HepG2 (cell line): ENCODE data around the gene CCDC38. TPM values are rescaled to one million over a fixed set of nuclear protein-coding genes. Genes with fewer than 3 reads are reported as not detected.

ENCODE experiments used
- DDIT3 ChIP-seq: sonication (generic); formaldehyde crosslinking; IDR thresholded peaks from 2 replicates; pipeline ENCODE4 v1.4.0; 2020; ENCODE audit warnings: mild to moderate bottlenecking, missing genetic modification reagents
- EEA1 ChIP-seq: sonication (generic); formaldehyde crosslinking; IDR thresholded peaks from 2 replicates; pipeline ENCODE4 v1.5.1; 2020; ENCODE audit warnings: mild to moderate bottlenecking, missing genetic modification reagents, borderline replicate concordance
- GATA4 ChIP-seq: sonication (generic); IDR thresholded peaks from 2 replicates; pipeline ENCODE4 v1.6.1; 2016; ENCODE audit warnings: antibody characterized with exemption, low read depth, borderline replicate concordance
- JUND ChIP-seq: sonication (generic); formaldehyde crosslinking; IDR thresholded peaks from 2 replicates; pipeline ENCODE4 v1.8.0; 2022; ENCODE audit warnings: mild to moderate bottlenecking, missing genetic modification reagents
- KDM2A ChIP-seq: sonication (generic); formaldehyde crosslinking; IDR thresholded peaks from 2 replicates; pipeline ENCODE4 v1.4.0; 2020; ENCODE audit warnings: low read depth, missing genetic modification reagents, borderline replicate concordance
- NFATC3 ChIP-seq: sonication (generic); formaldehyde crosslinking; IDR thresholded peaks from 2 replicates; pipeline ENCODE4 v1.5.1; 2020; ENCODE audit warnings: mild to moderate bottlenecking, missing genetic modification reagents
- NFKBIZ ChIP-seq: IDR thresholded peaks from 2 replicates; pipeline ENCODE4 v1.6.1; 2018; ENCODE audit warnings: missing genetic modification reagents, missing compliant biosample characterization
- RCOR2 ChIP-seq: IDR thresholded peaks from 2 replicates; pipeline ENCODE4 v1.6.1; 2016; ENCODE audit warnings: missing biosample characterization, missing genetic modification reagents
- RXRA ChIP-seq: sonication (generic); formaldehyde crosslinking; IDR thresholded peaks from 2 replicates; pipeline ENCODE4 v1.5.1; 2020; ENCODE audit warnings: missing genetic modification reagents
- STAT6 ChIP-seq: sonication (generic); formaldehyde crosslinking; IDR thresholded peaks from 2 replicates; pipeline ENCODE4 v1.4.0; 2020; ENCODE audit warnings: missing genetic modification reagents, mild to moderate bottlenecking, borderline replicate concordance
- TBP ChIP-seq: sonication (generic); formaldehyde crosslinking; IDR thresholded peaks from 2 replicates; pipeline ENCODE4 v1.5.0; 2020; ENCODE audit warnings: missing genetic modification reagents
- TEAD3 ChIP-seq: optimal IDR thresholded peaks from 2 replicates; pipeline ENCODE3; 2016; ENCODE audit warnings: borderline replicate concordance
- TGIF2 ChIP-seq: IDR thresholded peaks from 2 replicates; pipeline ENCODE4 v1.6.1; 2016; ENCODE audit warnings: control low read depth, missing compliant biosample characterization
- ZBTB7A ChIP-seq: sonication (generic); formaldehyde crosslinking; IDR thresholded peaks from 2 replicates; pipeline ENCODE4 v1.8.0; 2022; ENCODE audit warnings: mild to moderate bottlenecking, missing genetic modification reagents
- ZNF235 ChIP-seq: sonication (generic); formaldehyde crosslinking; IDR thresholded peaks from 2 replicates; pipeline ENCODE4 v1.8.1; 2023; ENCODE audit warnings: mild to moderate bottlenecking, missing genetic modification reagents, borderline replicate concordance
- ZNF264 ChIP-seq: sonication (generic); formaldehyde crosslinking; IDR thresholded peaks from 2 replicates; pipeline ENCODE4 v1.4.0; 2020; ENCODE audit warnings: missing genetic modification reagents
- ZNF382 ChIP-seq: sonication (generic); formaldehyde crosslinking; IDR thresholded peaks from 2 replicates; pipeline ENCODE4 v1.5.0; 2020; ENCODE audit warnings: missing genetic modification reagents, mild to moderate bottlenecking, borderline replicate concordance
- ZNF547 ChIP-seq: sonication (generic); formaldehyde crosslinking; IDR thresholded peaks from 2 replicates; pipeline ENCODE4 v1.5.1; 2020; ENCODE audit warnings: mild to moderate bottlenecking, missing genetic modification reagents
- polyA plus RNA-seq, 8 experiments: library from polyadenylated mRNA; depleted of rRNA in 3 of 8; stranded (reverse) in 7 of 8; unstranded in 1 of 8; fragments of >200 nt; fragmentation: Illumina TruSeq in 4 of 8; extraction: Trizol in 4 of 8; gene quantifications; 2 replicates each; pipeline versions ENCODE4 v1.2.1 to v1.2.3, GENCODE V29; 2011 to 2016; ENCODE audit warnings: low read depth in 4 of 8, missing spikeins in 1 of 8, mixed read lengths in 1 of 8; ENCODE audit not compliant: insufficient read depth in 1 of 8
- total RNA-seq, 5 experiments: library from RNA; depleted of rRNA; stranded (reverse); fragments of >200 nt; fragmentation: Illumina TruSeq; extraction: Trizol; gene quantifications; 2 replicates each; pipeline ENCODE4 v1.2.3, GENCODE V29; 2016; ENCODE audit warnings: low read depth in 1 of 5
- TF ChIP-seq, protein P1 (sequence below): sonication (generic); formaldehyde crosslinking; IDR thresholded peaks from 2 replicates; pipeline ENCODE4 v1.4.0; 2020; ENCODE audit warnings: missing genetic modification reagents, low read depth, mild to moderate bottlenecking, borderline replicate concordance
- TF ChIP-seq, protein P2 (sequence below): sonication (generic); formaldehyde crosslinking; IDR thresholded peaks from 2 replicates; pipeline ENCODE4 v1.4.0; 2020; ENCODE audit warnings: missing genetic modification reagents, borderline replicate concordance
- TF ChIP-seq, protein P3 (sequence below): sonication (generic); formaldehyde crosslinking; IDR thresholded peaks from 2 replicates; pipeline ENCODE4 v1.5.1; 2020; ENCODE audit warnings: mild to moderate bottlenecking, missing genetic modification reagents, borderline replicate concordance

Gene CCDC38
- total and polyA plus RNA-seq, 2 of the 13 experiments (the other 11 are each of a cell fraction or from before 2014, with no cell fraction given), result 0.24 to 0.32 TPM

GRCh38 chr12:95976416-95976832 is 34.0 kb upstream of the CCDC38 start (continued):
- TF ChIP-seq STAT6 (0 out of 2 replicates have a peak, but pooled peaks have one; percentile 38), ZBTB7A (CRISPR knock-in tag) (no peak), EEA1 (CRISPR knock-in tag) (no peak), DDIT3 (CRISPR knock-in tag) (no peak), NFKBIZ (0 out of 2 replicates have a peak, but pooled peaks have one; percentile 50), ZNF547 (CRISPR knock-in tag) (no peak), KDM2A (CRISPR knock-in tag) (peak; percentile 36; the same call in 1 of the 2 replicates), ZNF235 (no peak), JUND (CRISPR knock-in tag) (peak; percentile 48; the same call in 1 of the 2 replicates), NFATC3 (no peak), ZNF382 (CRISPR knock-in tag) (no peak), TGIF2 (CRISPR knock-in tag) (no peak), ZNF264 (CRISPR knock-in tag) (peak; percentile 60), TEAD3 (peak; percentile 43), RXRA (CRISPR knock-in tag) (peak; percentile 87), GATA4 (no peak; the same call in 1 of the 2 replicates), TBP (CRISPR knock-in tag) (no peak), RCOR2 (CRISPR knock-in tag) (no peak; the same call in 1 of the 2 replicates)
- TF ChIP-seq, protein P1, sequence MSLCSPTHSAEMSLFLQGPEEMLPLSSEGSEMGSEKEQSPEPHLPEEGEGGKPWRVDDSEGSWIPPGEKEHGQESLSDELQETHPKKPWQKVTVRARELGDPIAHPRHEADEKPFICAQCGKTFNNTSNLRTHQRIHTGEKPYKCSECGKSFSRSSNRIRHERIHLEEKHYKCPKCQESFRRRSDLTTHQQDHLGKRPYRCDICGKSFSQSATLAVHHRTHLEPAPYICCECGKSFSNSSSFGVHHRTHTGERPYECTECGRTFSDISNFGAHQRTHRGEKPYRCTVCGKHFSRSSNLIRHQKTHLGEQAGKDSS (CRISPR knock-in tag), result no peak
- TF ChIP-seq, protein P2, sequence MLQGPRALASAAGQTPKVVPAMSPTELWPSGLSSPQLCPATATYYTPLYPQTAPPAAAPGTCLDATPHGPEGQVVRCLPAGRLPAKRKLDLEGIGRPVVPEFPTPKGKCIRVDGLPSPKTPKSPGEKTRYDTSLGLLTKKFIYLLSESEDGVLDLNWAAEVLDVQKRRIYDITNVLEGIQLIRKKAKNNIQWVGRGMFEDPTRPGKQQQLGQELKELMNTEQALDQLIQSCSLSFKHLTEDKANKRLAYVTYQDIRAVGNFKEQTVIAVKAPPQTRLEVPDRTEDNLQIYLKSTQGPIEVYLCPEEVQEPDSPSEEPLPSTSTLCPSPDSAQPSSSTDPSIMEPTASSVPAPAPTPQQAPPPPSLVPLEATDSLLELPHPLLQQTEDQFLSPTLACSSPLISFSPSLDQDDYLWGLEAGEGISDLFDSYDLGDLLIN (CRISPR knock-in tag), result no peak
- TF ChIP-seq, protein P3, sequence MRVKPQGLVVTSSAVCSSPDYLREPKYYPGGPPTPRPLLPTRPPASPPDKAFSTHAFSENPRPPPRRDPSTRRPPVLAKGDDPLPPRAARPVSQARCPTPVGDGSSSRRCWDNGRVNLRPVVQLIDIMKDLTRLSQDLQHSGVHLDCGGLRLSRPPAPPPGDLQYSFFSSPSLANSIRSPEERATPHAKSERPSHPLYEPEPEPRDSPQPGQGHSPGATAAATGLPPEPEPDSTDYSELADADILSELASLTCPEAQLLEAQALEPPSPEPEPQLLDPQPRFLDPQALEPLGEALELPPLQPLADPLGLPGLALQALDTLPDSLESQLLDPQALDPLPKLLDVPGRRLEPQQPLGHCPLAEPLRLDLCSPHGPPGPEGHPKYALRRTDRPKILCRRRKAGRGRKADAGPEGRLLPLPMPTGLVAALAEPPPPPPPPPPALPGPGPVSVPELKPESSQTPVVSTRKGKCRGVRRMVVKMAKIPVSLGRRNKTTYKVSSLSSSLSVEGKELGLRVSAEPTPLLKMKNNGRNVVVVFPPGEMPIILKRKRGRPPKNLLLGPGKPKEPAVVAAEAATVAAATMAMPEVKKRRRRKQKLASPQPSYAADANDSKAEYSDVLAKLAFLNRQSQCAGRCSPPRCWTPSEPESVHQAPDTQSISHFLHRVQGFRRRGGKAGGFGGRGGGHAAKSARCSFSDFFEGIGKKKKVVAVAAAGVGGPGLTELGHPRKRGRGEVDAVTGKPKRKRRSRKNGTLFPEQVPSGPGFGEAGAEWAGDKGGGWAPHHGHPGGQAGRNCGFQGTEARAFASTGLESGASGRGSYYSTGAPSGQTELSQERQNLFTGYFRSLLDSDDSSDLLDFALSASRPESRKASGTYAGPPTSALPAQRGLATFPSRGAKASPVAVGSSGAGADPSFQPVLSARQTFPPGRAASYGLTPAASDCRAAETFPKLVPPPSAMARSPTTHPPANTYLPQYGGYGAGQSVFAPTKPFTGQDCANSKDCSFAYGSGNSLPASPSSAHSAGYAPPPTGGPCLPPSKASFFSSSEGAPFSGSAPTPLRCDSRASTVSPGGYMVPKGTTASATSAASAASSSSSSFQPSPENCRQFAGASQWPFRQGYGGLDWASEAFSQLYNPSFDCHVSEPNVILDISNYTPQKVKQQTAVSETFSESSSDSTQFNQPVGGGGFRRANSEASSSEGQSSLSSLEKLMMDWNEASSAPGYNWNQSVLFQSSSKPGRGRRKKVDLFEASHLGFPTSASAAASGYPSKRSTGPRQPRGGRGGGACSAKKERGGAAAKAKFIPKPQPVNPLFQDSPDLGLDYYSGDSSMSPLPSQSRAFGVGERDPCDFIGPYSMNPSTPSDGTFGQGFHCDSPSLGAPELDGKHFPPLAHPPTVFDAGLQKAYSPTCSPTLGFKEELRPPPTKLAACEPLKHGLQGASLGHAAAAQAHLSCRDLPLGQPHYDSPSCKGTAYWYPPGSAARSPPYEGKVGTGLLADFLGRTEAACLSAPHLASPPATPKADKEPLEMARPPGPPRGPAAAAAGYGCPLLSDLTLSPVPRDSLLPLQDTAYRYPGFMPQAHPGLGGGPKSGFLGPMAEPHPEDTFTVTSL (CRISPR knock-in tag), result peak; percentile 89
